Measurements from ENCODE around the gene DMAC2. TPM values are rescaled to one million over a fixed set of nuclear protein-coding genes. Genes with fewer than 3 reads are reported as not detected.

Gene DMAC2
- total and polyA plus RNA-seq, 2 of the 13 experiments (the other 11 are each of a cell fraction or from before 2014, with no cell fraction given), result 39.0 to 66.0 TPM

GRCh38 chr19:41408256-41408655, 31.5 kb downstream of the DMAC2 start (continued):
- TF ChIP-seq BRF2 (CRISPR knock-in tag; IDR thresholded peaks at IDR 0.05), result no peak
- no peak for TF ChIP-seq CCAR2 (optimal IDR thresholded peaks at IDR 0.05; ENCODE audit: low read depth, low read length)

- no TSS peak for BruUV-seq (replicated peaks)
- Histone ChIP-seq H3K36me3 (replicated peaks in 1 of 2; ENCODE audit: control insufficient read depth in 1 of 2, insufficient read depth in 2 of 2, low read length in 2 of 2) (peaks cover 0 to 2% of the 10 kb centered on the region in 2 experiments; a peak in 3 of 5 replicates), H3K4me1 (ENCODE audit: insufficient read depth, low read length) (peaks cover 23% of the 10 kb centered on the region), H3K4me2 (ENCODE audit: low read depth, low read length) (no peak overlapping the region), H3K9ac (ENCODE audit: insufficient read depth, low read depth, low read length) (no peak overlapping the region), H3K27ac (ENCODE audit: extremely low read length, insufficient read depth, low read length) (no peak overlapping the region), H3K27me3 (ENCODE audit: control insufficient read depth in 1 of 2, insufficient read depth in 2 of 2, low read length in 2 of 2) (no peaks in the 10 kb centered on the region), H3K79me2 (ENCODE audit: insufficient read depth, low read length) (no peaks in the 10 kb centered on the region), H3K9me3 (ENCODE audit: low read length) (no peaks in the 10 kb centered on the region), H4K20me1 (ENCODE audit: insufficient read depth, low read length) (no peaks in the 10 kb centered on the region), H3K4me3 (replicated peaks in 1 of 3; ENCODE audit: insufficient read depth in 1 of 3, low read depth in 2 of 3, low read length in 3 of 3) (no peak overlapping the region), H2AFZ (ENCODE audit: low read length) (no peak overlapping the region)
- CTCF ChIA-PET (ENCODE audit: low intra/inter-chr PET ratio, low total read pairs), result no interaction called here
- FAIRE-seq, result no peak
- WGBS (ENCODE audit: low lambda C conversion rate), result 61% methylated on average over 2 of the region's 4 CpGs
- POLR2A ChIA-PET, result no interaction called here
- in situ Hi-C loops (cut with HindIII; ENCODE audit: extremely low pct_ligation_motif_present, low pct_unique_long_range_greater_than_20kb), result no loop called here
- ATAC-seq, result no peak
- DNase-seq (ENCODE audit: low spot score), result no peak
- intact Hi-C loops (cut with micrococcal nuclease; ENCODE audit: unreplicated experiment), result no loop called here
- TF ChIP-seq SAFB2 (CRISPR knock-in tag; IDR thresholded peaks at IDR 0.05; ENCODE audit: borderline replicate concordance, low read depth) (no peak), SETDB1 (CRISPR knock-in tag; IDR thresholded peaks at IDR 0.05; ENCODE audit: borderline replicate concordance) (no peak), ZBTB39 (CRISPR knock-in tag; IDR thresholded peaks at IDR 0.05) (no peak), ZFP1 (CRISPR knock-in tag; IDR thresholded peaks at IDR 0.05) (no peak), FOXO4 (CRISPR knock-in tag; conservative IDR thresholded peaks at IDR 0.05) (no peak), POLR2G (IDR thresholded peaks at IDR 0.05; ENCODE audit: low read depth, low read length) (no peak), ZNF260 (CRISPR knock-in tag; IDR thresholded peaks at IDR 0.05; ENCODE audit: borderline replicate concordance, low read depth) (no peak), ZNF644 (CRISPR knock-in tag; IDR thresholded peaks at IDR 0.05; ENCODE audit: low read depth) (no peak), TP53 (CRISPR knock-in tag; conservative IDR thresholded peaks at IDR 0.05) (no peak), NR2F1 (CRISPR knock-in tag; IDR thresholded peaks at IDR 0.05) (no peak), RBFOX2 (IDR thresholded peaks at IDR 0.05; ENCODE audit: low read depth, low read length) (no peak), EP300 (IDR thresholded peaks at IDR 0.05; ENCODE audit: low read depth in 2 of 2, low read length in 2 of 2) (no peak), EP300 (CRISPR knock-in tag; IDR thresholded peaks at IDR 0.05; ENCODE audit: borderline replicate concordance) (no peak), KLF6 (CRISPR knock-in tag; IDR thresholded peaks at IDR 0.05) (no peak), ZNF512B (CRISPR knock-in tag; IDR thresholded peaks at IDR 0.05; ENCODE audit: borderline replicate concordance) (no peak)
These were observed 32.4 kb downstream of the DMAC2 start for GRCh38 chr19:41407271-41407670.

All from HepG2 (cell line).